IPS-15b (cell line): ENCODE results near the gene C19orf53.

Experiments
- H3K27me3 ChIP-seq: one replicate; pipeline ENCODE4 v1.6.1; 2013; ENCODE audit warnings: low read length; ENCODE audit not compliant: control insufficient read depth, insufficient read depth
- H3K36me3 ChIP-seq: one replicate; pipeline ENCODE4 v1.6.1; 2013; ENCODE audit warnings: low read length; ENCODE audit not compliant: control insufficient read depth, insufficient read depth
- H3K4me1 ChIP-seq: one replicate; pipeline ENCODE4 v1.6.1; 2013; ENCODE audit warnings: mild to moderate bottlenecking, low read length; ENCODE audit not compliant: control insufficient read depth, insufficient read depth
- H3K4me3 ChIP-seq: one replicate; pipeline ENCODE4 v1.5.1; 2013; ENCODE audit warnings: low read depth, low read length
- H3K9ac ChIP-seq: one replicate; pipeline ENCODE4 v1.6.1; 2013; ENCODE audit warnings: low read depth, mild to moderate bottlenecking, low read length
- H3K9me3 ChIP-seq: one replicate; pipeline ENCODE4 v1.6.1; 2013; ENCODE audit warnings: mild to moderate bottlenecking, low read length; ENCODE audit not compliant: control insufficient read depth, insufficient read depth

The C19orf53 gene

GRCh38 chr19:13821292-13821691, 47.0 kb downstream of the C19orf53 start:
- no peaks in the 10 kb centered on the region for H3K9me3 ChIP-seq
- H3K9ac ChIP-seq, result no peak overlapping the region
- no peaks in the 10 kb centered on the region for H3K4me1 ChIP-seq
- peaks cover 5% of the 10 kb centered on the region for H3K36me3 ChIP-seq
- H3K27me3 ChIP-seq, result no peaks in the 10 kb centered on the region
- H3K4me3 ChIP-seq, result no peak overlapping the region

- H3K9me3 ChIP-seq, result no peaks in the 10 kb centered on the region
- H3K27me3 ChIP-seq, result no peaks in the 10 kb centered on the region
- H3K4me1 ChIP-seq, result no peaks in the 10 kb centered on the region
- no peak overlapping the region for H3K4me3 ChIP-seq
- H3K9ac ChIP-seq, result no peak overlapping the region
- H3K36me3 ChIP-seq, result peaks cover 9% of the 10 kb centered on the region
These were observed 49.0 kb downstream of the C19orf53 start for GRCh38 chr19:13823256-13823655.

GRCh38 chr19:13823901-13824300, 49.6 kb downstream of the C19orf53 start:
- Histone ChIP-seq H3K27me3 (no peaks in the 10 kb centered on the region), H3K36me3 (peaks cover 13% of the 10 kb centered on the region), H3K9ac (no peak overlapping the region), H3K4me3 (no peak overlapping the region), H3K9me3 (no peaks in the 10 kb centered on the region), H3K4me1 (no peaks in the 10 kb centered on the region)

- no peaks in the 10 kb centered on the region for H3K27me3 ChIP-seq
- H3K4me1 ChIP-seq, result no peaks in the 10 kb centered on the region
- no peak overlapping the region for H3K4me3 ChIP-seq
- H3K9me3 ChIP-seq, result no peaks in the 10 kb centered on the region
- H3K9ac ChIP-seq, result no peak overlapping the region
- peaks cover 13% of the 10 kb centered on the region for H3K36me3 ChIP-seq
These were observed 50.4 kb downstream of the C19orf53 start for GRCh38 chr19:13824703-13825102.

GRCh38 chr19:13825489-13826441, 51.5 kb downstream of the C19orf53 start:
- H3K27me3 ChIP-seq, result no peaks in the 10 kb centered on the region
- H3K36me3 ChIP-seq, result peaks cover 15% of the 10 kb centered on the region
- peak overlapping the region; percentile 39 for H3K4me3 ChIP-seq
- H3K4me1 ChIP-seq, result no peaks in the 10 kb centered on the region
- no peaks in the 10 kb centered on the region for H3K9me3 ChIP-seq
- no peak overlapping the region for H3K9ac ChIP-seq

GRCh38 chr19:13826652-13827235, 52.5 kb downstream of the C19orf53 start:
- no peak overlapping the region for H3K9ac ChIP-seq
- H3K36me3 ChIP-seq, result peaks cover 15% of the 10 kb centered on the region
- no peak overlapping the region for H3K4me3 ChIP-seq
- H3K4me1 ChIP-seq, result no peaks in the 10 kb centered on the region
- H3K9me3 ChIP-seq, result no peaks in the 10 kb centered on the region
- H3K27me3 ChIP-seq, result no peaks in the 10 kb centered on the region

- peaks cover 15% of the 10 kb centered on the region for H3K36me3 ChIP-seq
- H3K4me1 ChIP-seq, result no peaks in the 10 kb centered on the region
- H3K9ac ChIP-seq, result no peak overlapping the region
- H3K4me3 ChIP-seq, result no peak overlapping the region
- H3K27me3 ChIP-seq, result no peaks in the 10 kb centered on the region
- no peaks in the 10 kb centered on the region for H3K9me3 ChIP-seq
These were observed 53.4 kb downstream of the C19orf53 start for GRCh38 chr19:13827656-13828055.
